HepG2 (cell line): ENCODE measurements around the gene ZMIZ2.

Experiments
- CTCF ChIP-seq: sonication (generic); formaldehyde crosslinking; IDR thresholded peaks from 2 replicates; pipeline ENCODE4 v1.5.0; 2020; ENCODE audit warnings: mild to moderate bottlenecking, missing genetic modification reagents, moderate library complexity
- FOXM1 ChIP-seq: sonication (generic); formaldehyde crosslinking; IDR thresholded peaks from 2 replicates; pipeline ENCODE4 v1.5.0; 2020; ENCODE audit warnings: missing genetic modification reagents
- HNRNPH1 ChIP-seq: fragments of 200-400 bp; formaldehyde crosslinking; optimal IDR thresholded peaks from 2 replicates; pipeline ENCODE3; 2017; ENCODE audit warnings: mild to moderate bottlenecking, low read depth, low read length
- PRDM4 ChIP-seq: sonication (generic); formaldehyde crosslinking; IDR thresholded peaks from 2 replicates; pipeline ENCODE4 v1.9.0; 2021; ENCODE audit warnings: missing genetic modification reagents, borderline replicate concordance
- SIN3B ChIP-seq: fragments of 150-350 bp; IDR thresholded peaks from 2 replicates; pipeline ENCODE4 v1.6.1; 2014; ENCODE audit warnings: low read length
- SP1 ChIP-seq, 2 experiments: fragments of 450-650 bp in 1 of 2; sonication (generic) in 1 of 2; formaldehyde crosslinking in 1 of 2; IDR thresholded peaks; 2 replicates each; pipeline versions ENCODE4 v1.4.0 to v1.6.1; 2016 to 2020; ENCODE audit warnings: missing genetic modification reagents in 1 of 2
- ZNF274 ChIP-seq: sonication (generic); formaldehyde crosslinking; IDR thresholded peaks from 2 replicates; pipeline ENCODE4 v1.5.1; 2020; ENCODE audit warnings: mild to moderate bottlenecking, missing genetic modification reagents

GRCh38 chr7:44729949-44730590, 18.6 kb upstream of the ZMIZ2 start:
- no peak for TF ChIP-seq SIN3B
- no peak for TF ChIP-seq PRDM4 (CRISPR knock-in tag)
- TF ChIP-seq SP1 (IDR thresholded peaks at IDR 0.05): no peak
- no peak for TF ChIP-seq SP1 (CRISPR knock-in tag; IDR thresholded peaks at IDR 0.05)
- no peak for TF ChIP-seq HNRNPH1
- no peak for TF ChIP-seq ZNF274 (CRISPR knock-in tag)
- TF ChIP-seq FOXM1 (CRISPR knock-in tag): no peak
- TF ChIP-seq CTCF (CRISPR knock-in tag): no peak
